GM18868 (cell line): ENCODE data around the gene CD300H.

ENCODE experiments used
- ATAC-seq: cut with Tn5 transposase; IDR thresholded peaks from one replicate; pipeline ENCODE4 v1.9.1; 2021; ENCODE audit warnings: mild to moderate bottlenecking, moderate library complexity; ENCODE audit not compliant: unreplicated experiment

CD300H gene

GRCh38 chr17:74512036-74512435, 55.3 kb downstream of the CD300H start:
- ATAC-seq: no peak
